Measurements from ENCODE around the gene RCAN3. TPM values are rescaled to one million over a fixed set of nuclear protein-coding genes. Genes with fewer than 3 reads are reported as not detected.
"Not testable (repeated sequence)": the region's sequence is repeated elsewhere in the genome, so short reads cannot be mapped to it uniquely, and the experiment has no call there.

Gene RCAN3
- total and polyA plus RNA-seq, 4 experiments from 2014 or later, result 112 to 178 (median 147) TPM

GRCh38 chr1:24481843-24482610, 20.6 kb upstream of the RCAN3 start:
- Mint-ChIP-seq H3K36me3 (no peaks in the 10 kb centered on the region), H3K27ac (peak overlapping the region; percentile 96 to 99 (median 99)), H3K9me3 (no peaks in the 10 kb centered on the region), H3K4me3 (peak overlapping the region; percentile 77 to 96 (median 86)), H3K27me3 (no peaks in the 10 kb centered on the region), H3K4me1 (peaks cover 51 to 81% (median 65%) of the 10 kb centered on the region in 4 donors)
- H3K36me3 ChIP-seq (ENCODE audit: insufficient read depth, low read length), result no peaks in the 10 kb centered on the region
- intact Hi-C loops (cut with micrococcal nuclease), result loop anchor here (5.0 kb wide), 2 partner anchors 105 to 155 kb away; no protein-coding TSS in a partner anchor
- H3K4me1 ChIP-seq (ENCODE audit: insufficient read depth, low read length), result peaks cover 70% of the 10 kb centered on the region
- H3K27ac ChIP-seq (ENCODE audit: low read depth, low read length), result peak overlapping the region; percentile 61
- ChIA-PET CTCF (ENCODE audit: partially characterized antibody) (interaction anchor here (0.6 to 9.6 kb wide), 10 partner anchors 11 to 105 kb away, joined by 3 to 59 read pairs (median 6); partner anchors contain the start of genes NIPAL3 and RCAN3), POLR2A (ENCODE audit: partially characterized antibody) (interaction anchor here (0.6 to 14.3 kb wide), 18 partner anchors 8 to 161 kb away, joined by 3 to 459 read pairs (median 7); partner anchors contain the start of genes NIPAL3, RCAN3, SRRM1 and STPG1)
- no peaks in the 10 kb centered on the region for H3K9me3 ChIP-seq (ENCODE audit: control insufficient read depth in 1 of 2, low read length in 2 of 2)
- DNase-seq, result peak; percentile 72 to 79 (median 77)
- H3K27me3 ChIP-seq (ENCODE audit: insufficient read depth, low read length), result no peaks in the 10 kb centered on the region
- peak overlapping the region in 1 of 2 donors; percentile 50 for H3K4me3 ChIP-seq (ENCODE audit: low read length in 2 of 2)

GRCh38 chr1:24483441-24483840, 19.2 kb upstream of the RCAN3 start:
- intact Hi-C loops (cut with micrococcal nuclease), result loop anchor here (5.0 kb wide), 2 partner anchors 104 to 154 kb away; no protein-coding TSS in a partner anchor
- Histone ChIP-seq H3K36me3 (ENCODE audit: insufficient read depth, low read length) (no peaks in the 10 kb centered on the region), H3K9me3 (ENCODE audit: control insufficient read depth in 1 of 2, low read length in 2 of 2) (no peaks in the 10 kb centered on the region), H3K4me3 (ENCODE audit: low read length in 2 of 2) (no peak overlapping the region), H3K27me3 (ENCODE audit: insufficient read depth, low read length) (no peaks in the 10 kb centered on the region), H3K4me1 (ENCODE audit: insufficient read depth, low read length) (peaks cover 84% of the 10 kb centered on the region), H3K27ac (ENCODE audit: low read depth, low read length) (peak overlapping the region; percentile 61)
- Mint-ChIP-seq H3K4me3 (peak overlapping the region; percentile 29 to 73 (median 65)), H3K36me3 (no peaks in the 10 kb centered on the region), H3K4me1 (peaks cover 54 to 86% (median 71%) of the 10 kb centered on the region in 4 donors), H3K27ac (peak overlapping the region; percentile 92 to 99 (median 96)), H3K9me3 (no peaks in the 10 kb centered on the region), H3K27me3 (no peaks in the 10 kb centered on the region)
- CTCF ChIA-PET (ENCODE audit: partially characterized antibody), result interaction anchor here (0.9 to 9.6 kb wide), 9 partner anchors 10 to 104 kb away, joined by 3 to 59 read pairs (median 5); partner anchors contain the start of genes NIPAL3 and RCAN3
- POLR2A ChIA-PET (ENCODE audit: partially characterized antibody), result interaction anchor here (0.6 to 14.3 kb wide), 10 partner anchors 9 to 160 kb away, joined by 3 to 459 read pairs (median 4); partner anchors contain the start of genes NIPAL3, RCAN3 and SRRM1
- DNase-seq, result peak; percentile 41 to 52 (median 42)

- POLR2A ChIA-PET (ENCODE audit: partially characterized antibody), result interaction anchor here (0.9 to 14.3 kb wide), 10 partner anchors 10 to 159 kb away, joined by 3 to 459 read pairs (median 4); partner anchors contain the start of genes NIPAL3, RCAN3 and SRRM1
- Mint-ChIP-seq H3K9me3 (no peaks in the 10 kb centered on the region), H3K27me3 (no peaks in the 10 kb centered on the region), H3K27ac (peak overlapping the region; percentile 92 to 99 (median 96)), H3K36me3 (no peaks in the 10 kb centered on the region), H3K4me3 (peak overlapping the region; percentile 36 to 79 (median 64)), H3K4me1 (peaks cover 57 to 89% (median 74%) of the 10 kb centered on the region in 4 donors)
- CTCF ChIA-PET (ENCODE audit: partially characterized antibody), result interaction anchor here (0.9 to 9.6 kb wide), 9 partner anchors 8 to 103 kb away, joined by 3 to 59 read pairs (median 6); partner anchors contain the start of genes NIPAL3 and RCAN3
- intact Hi-C loops (cut with micrococcal nuclease), result loop anchor here (5.0 kb wide), 2 partner anchors 103 to 153 kb away; no protein-coding TSS in a partner anchor
- Histone ChIP-seq H3K36me3 (ENCODE audit: insufficient read depth, low read length) (no peaks in the 10 kb centered on the region), H3K4me1 (ENCODE audit: insufficient read depth, low read length) (peaks cover 91% of the 10 kb centered on the region), H3K9me3 (ENCODE audit: control insufficient read depth in 1 of 2, low read length in 2 of 2) (no peaks in the 10 kb centered on the region), H3K4me3 (ENCODE audit: low read length in 2 of 2) (no peak overlapping the region), H3K27ac (ENCODE audit: low read depth, low read length) (peak overlapping the region; percentile 61), H3K27me3 (ENCODE audit: insufficient read depth, low read length) (no peaks in the 10 kb centered on the region)
- DNase-seq, result no peak
These were observed 18.4 kb upstream of the RCAN3 start for GRCh38 chr1:24484199-24484598.

- peaks cover 0 to 2% of the 10 kb centered on the region in 2 donors for H3K36me3 Mint-ChIP-seq
- peak overlapping the region; percentile 58 for H3K27ac ChIP-seq (ENCODE audit: low read depth, low read length)
- H3K4me3 Mint-ChIP-seq, result peak overlapping the region; percentile 66 to 88 (median 82)
- CTCF ChIA-PET (ENCODE audit: partially characterized antibody), result interaction anchor here (0.7 to 3.0 kb wide), 20 partner anchors 10 to 288 kb away, joined by 3 to 40 read pairs (median 5); partner anchors contain the start of genes NIPAL3 and RCAN3
- H3K4me1 Mint-ChIP-seq, result peaks cover 50 to 82% (median 63%) of the 10 kb centered on the region in 4 donors
- intact Hi-C loops (cut with micrococcal nuclease), result loop anchor here (1.0 kb wide), 3 partner anchors 16 to 71 kb away; partner anchors contain the start of genes NIPAL3 and RCAN3
- H3K4me1 ChIP-seq (ENCODE audit: insufficient read depth, low read length), result peaks cover 82% of the 10 kb centered on the region
- H3K27me3 Mint-ChIP-seq, result no peaks in the 10 kb centered on the region
- H3K4me3 ChIP-seq (ENCODE audit: low read length in 2 of 2), result peak overlapping the region in 1 of 2 donors; percentile 21
- peak overlapping the region; percentile 92 to 98 (median 93) for H3K27ac Mint-ChIP-seq
- no peaks in the 10 kb centered on the region for H3K36me3 ChIP-seq (ENCODE audit: insufficient read depth, low read length)
- no peaks in the 10 kb centered on the region for H3K9me3 ChIP-seq (ENCODE audit: control insufficient read depth in 1 of 2, low read length in 2 of 2)
- no peaks in the 10 kb centered on the region for H3K27me3 ChIP-seq (ENCODE audit: insufficient read depth, low read length)
- POLR2A ChIA-PET (ENCODE audit: partially characterized antibody), result interaction anchor here (0.5 to 7.9 kb wide), 24 partner anchors 9 to 761 kb away, joined by 3 to 422 read pairs (median 4); partner anchors contain the start of genes NIPAL3, RCAN3, RSRP1 and SRRM1
- no peaks in the 10 kb centered on the region for H3K9me3 Mint-ChIP-seq
- peak; percentile 72 to 79 (median 75) for DNase-seq
These were observed 16.1 kb upstream of the RCAN3 start for GRCh38 chr1:24486331-24487065.

- H3K36me3 Mint-ChIP-seq, result peaks cover 0 to 8% of the 10 kb centered on the region in 2 donors
- H3K27me3 Mint-ChIP-seq, result no peaks in the 10 kb centered on the region
- intact Hi-C loops (cut with micrococcal nuclease), result no loop called here
- no peaks in the 10 kb centered on the region for H3K36me3 ChIP-seq (ENCODE audit: insufficient read depth, low read length)
- H3K4me3 ChIP-seq (ENCODE audit: low read length in 2 of 2), result no peak overlapping the region
- no peak for DNase-seq
- ChIA-PET CTCF (ENCODE audit: partially characterized antibody) (interaction anchor here (1.5 to 3.0 kb wide), 6 partner anchors 11 to 100 kb away, joined by 6 to 40 read pairs (median 21); partner anchors contain the start of genes NIPAL3 and RCAN3), POLR2A (ENCODE audit: partially characterized antibody) (interaction anchor here (1.1 to 7.9 kb wide), 8 partner anchors 8 to 71 kb away, joined by 3 to 422 read pairs (median 12); partner anchors contain the start of genes NIPAL3 and RCAN3)
- H3K9me3 Mint-ChIP-seq, result no peaks in the 10 kb centered on the region
- H3K9me3 ChIP-seq (ENCODE audit: control insufficient read depth in 1 of 2, low read length in 2 of 2), result no peaks in the 10 kb centered on the region
- peak overlapping the region in 3 of 7 donors; percentile 93 to 98 (median 93) for H3K27ac Mint-ChIP-seq
- no peaks in the 10 kb centered on the region for H3K27me3 ChIP-seq (ENCODE audit: insufficient read depth, low read length)
- peak overlapping the region in 1 of 8 donors; percentile 83 for H3K4me3 Mint-ChIP-seq
- H3K4me1 Mint-ChIP-seq, result peaks cover 44 to 75% (median 60%) of the 10 kb centered on the region in 4 donors
- H3K4me1 ChIP-seq (ENCODE audit: insufficient read depth, low read length), result peaks cover 73% of the 10 kb centered on the region
- no peak overlapping the region for H3K27ac ChIP-seq (ENCODE audit: low read depth, low read length)
These were observed 15.2 kb upstream of the RCAN3 start for GRCh38 chr1:24487455-24487854.

GRCh38 chr1:24488159-24488558, 14.5 kb upstream of the RCAN3 start:
- H3K9me3 ChIP-seq (ENCODE audit: control insufficient read depth in 1 of 2, low read length in 2 of 2); H3K36me3 Mint-ChIP-seq; H3K27me3 ChIP-seq (ENCODE audit: insufficient read depth, low read length); H3K27ac ChIP-seq (ENCODE audit: low read depth, low read length); H3K27me3 Mint-ChIP-seq; H3K4me3 ChIP-seq (ENCODE audit: low read length in 2 of 2); H3K9me3 Mint-ChIP-seq; H3K36me3 ChIP-seq (ENCODE audit: insufficient read depth, low read length); intact Hi-C loops (cut with micrococcal nuclease): not testable (repeated sequence)
- peak in 3 of 5 donors; percentile 22 to 82 (median 29) for DNase-seq
- peaks cover 66% of the 10 kb centered on the region for H3K4me1 ChIP-seq (ENCODE audit: insufficient read depth, low read length)
- CTCF ChIA-PET (ENCODE audit: partially characterized antibody), result interaction anchor here (1.0 to 1.1 kb wide), 2 partner anchors 19 to 29 kb away, joined by 3 read pairs; no protein-coding TSS in a partner anchor
- peak overlapping the region; percentile 15 to 93 (median 79) for H3K27ac Mint-ChIP-seq
- H3K4me1 Mint-ChIP-seq, result peaks cover 42 to 69% (median 55%) of the 10 kb centered on the region in 4 donors
- POLR2A ChIA-PET (ENCODE audit: partially characterized antibody), result interaction anchor here (3.5 to 7.9 kb wide), 2 partner anchors 13 to 16 kb away, joined by 13 to 422 read pairs; partner anchors contain the start of gene RCAN3
- H3K4me3 Mint-ChIP-seq, result peak overlapping the region in 3 of 8 donors; percentile 12 to 71 (median 29)
